HepG2 (cell line): ENCODE results near the gene EIF3A. TPM values are rescaled to one million over a fixed set of nuclear protein-coding genes. Genes with fewer than 3 reads are reported as not detected.
A peak's percentile ranks its signal among the peaks of the same experiment; 100 is the strongest.

Experiments used
- HDAC1 ChIP-seq: sonication (generic); formaldehyde crosslinking; IDR thresholded peaks from 2 replicates; pipeline ENCODE4 v1.5.1; 2020; ENCODE audit warnings: mild to moderate bottlenecking, missing genetic modification reagents
- HINFP ChIP-seq: sonication (generic); formaldehyde crosslinking; IDR thresholded peaks from 2 replicates; pipeline ENCODE4 v1.4.0; 2020; ENCODE audit warnings: low read depth, mild to moderate bottlenecking, missing genetic modification reagents
- KAT2B ChIP-seq: fragments of 150-350 bp; IDR thresholded peaks from 2 replicates; pipeline ENCODE4 v1.6.1; 2014; ENCODE audit warnings: low read depth, low read length, borderline replicate concordance
- KMT2B ChIP-seq: IDR thresholded peaks from 2 replicates; pipeline ENCODE4 v1.6.1; 2016; ENCODE audit warnings: missing genetic modification reagents, missing compliant biosample characterization
- LRRFIP1 ChIP-seq: sonication (generic); formaldehyde crosslinking; conservative IDR thresholded peaks from 2 replicates; pipeline ENCODE4 v1.4.0; 2020; ENCODE audit warnings: missing genetic modification reagents
- MAX ChIP-seq: IDR thresholded peaks from 2 replicates; pipeline ENCODE4 v1.6.1; 2012; ENCODE audit warnings: inconsistent platforms
- PAX8 ChIP-seq: sonication (generic); formaldehyde crosslinking; IDR thresholded peaks from 2 replicates; pipeline ENCODE4 v1.8.0; 2022; ENCODE audit warnings: mild to moderate bottlenecking, missing genetic modification reagents, borderline replicate concordance
- RXRA ChIP-seq: sonication (generic); formaldehyde crosslinking; IDR thresholded peaks from 2 replicates; pipeline ENCODE4 v1.5.1; 2020; ENCODE audit warnings: missing genetic modification reagents
- TAF15 ChIP-seq: fragments of 200-400 bp; formaldehyde crosslinking; IDR thresholded peaks from one replicate; pipeline ENCODE4 v1.6.1; 2018; ENCODE audit warnings: mild to moderate bottlenecking, low read depth, low read length; ENCODE audit not compliant: poor library complexity, severe bottlenecking
- THAP9 ChIP-seq: sonication (generic); formaldehyde crosslinking; IDR thresholded peaks from 2 replicates; pipeline ENCODE4; 2020; ENCODE audit warnings: missing genetic modification reagents, mild to moderate bottlenecking, borderline replicate concordance
- ZBTB33 ChIP-seq: sonication (generic); formaldehyde crosslinking; IDR thresholded peaks from 2 replicates; pipeline ENCODE4 v1.4.0; 2020; ENCODE audit warnings: missing genetic modification reagents
- ZFP1 ChIP-seq: IDR thresholded peaks from 2 replicates; pipeline ENCODE4 v1.6.1; 2016
- ZNF468 ChIP-seq: sonication (generic); formaldehyde crosslinking; IDR thresholded peaks from 2 replicates; pipeline ENCODE4 v1.8.0; 2022; ENCODE audit warnings: mild to moderate bottlenecking, moderate library complexity, missing genetic modification reagents
- ZNF546 ChIP-seq: sonication (generic); formaldehyde crosslinking; conservative IDR thresholded peaks from 2 replicates; pipeline ENCODE4 v1.8.1; 2023; ENCODE audit warnings: mild to moderate bottlenecking, missing genetic modification reagents
- ZNF558 ChIP-seq: sonication (generic); formaldehyde crosslinking; IDR thresholded peaks from 2 replicates; pipeline ENCODE4 v1.9.0; 2022; ENCODE audit warnings: mild to moderate bottlenecking, missing genetic modification reagents, borderline replicate concordance
- ZNF567 ChIP-seq: sonication (generic); formaldehyde crosslinking; IDR thresholded peaks from 2 replicates; pipeline ENCODE4 v1.8.1; 2023; ENCODE audit warnings: mild to moderate bottlenecking, missing genetic modification reagents, borderline replicate concordance
- ZNF570 ChIP-seq: sonication (generic); formaldehyde crosslinking; IDR thresholded peaks from 2 replicates; pipeline ENCODE4 v1.4.0; 2020; ENCODE audit warnings: mild to moderate bottlenecking, missing genetic modification reagents, borderline replicate concordance
- ZNF768 ChIP-seq: sonication (generic); formaldehyde crosslinking; IDR thresholded peaks from 2 replicates; pipeline ENCODE4 v1.4.0; 2020; ENCODE audit warnings: missing genetic modification reagents
- ZNF839 ChIP-seq: sonication (generic); formaldehyde crosslinking; IDR thresholded peaks from 2 replicates; pipeline ENCODE4 v1.4.0; 2020; ENCODE audit warnings: missing genetic modification reagents, mild to moderate bottlenecking, borderline replicate concordance
- ZSCAN22 ChIP-seq: sonication (generic); formaldehyde crosslinking; IDR thresholded peaks from 2 replicates; pipeline ENCODE4 v1.4.0; 2020; ENCODE audit warnings: mild to moderate bottlenecking, missing genetic modification reagents
- polyA plus RNA-seq, 8 experiments: library from polyadenylated mRNA; depleted of rRNA in 3 of 8; stranded (reverse) in 7 of 8; unstranded in 1 of 8; fragments of >200 nt; fragmentation: Illumina TruSeq in 4 of 8; extraction: Trizol in 4 of 8; gene quantifications; 2 replicates each; pipeline versions ENCODE4 v1.2.1 to v1.2.3, GENCODE V29; 2011 to 2016; ENCODE audit warnings: low read depth in 4 of 8, missing spikeins in 1 of 8, mixed read lengths in 1 of 8; ENCODE audit not compliant: insufficient read depth in 1 of 8
- total RNA-seq, 5 experiments: library from RNA; depleted of rRNA; stranded (reverse); fragments of >200 nt; fragmentation: Illumina TruSeq; extraction: Trizol; gene quantifications; 2 replicates each; pipeline ENCODE4 v1.2.3, GENCODE V29; 2016; ENCODE audit warnings: low read depth in 1 of 5

Gene EIF3A
- total and polyA plus RNA-seq, 2 of the 13 experiments (the other 11 are each of a cell fraction or from before 2014, with no cell fraction given): 25.6 to 117 TPM

- TF ChIP-seq THAP9 (CRISPR knock-in tag) (no peak), RXRA (0 out of 2 replicates have a peak, but pooled peaks have one; percentile 6), ZNF558 (CRISPR knock-in tag) (peak; percentile 6; the same call in 1 of the 2 replicates), ZNF768 (CRISPR knock-in tag) (no peak; the same call in 1 of the 2 replicates), ZNF839 (no peak), KMT2B (0 out of 2 replicates have a peak, but pooled peaks have one; percentile 19), HINFP (CRISPR knock-in tag) (no peak), ZNF468 (CRISPR knock-in tag) (no peak), ZSCAN22 (CRISPR knock-in tag) (no peak), MAX (peak; percentile 89), ZNF570 (CRISPR knock-in tag) (no peak), KAT2B (no peak), TAF15 (peak; percentile 65), LRRFIP1 (CRISPR knock-in tag) (no peak), ZNF567 (CRISPR knock-in tag) (no peak), ZFP1 (CRISPR knock-in tag) (no peak), HDAC1 (CRISPR knock-in tag) (0 out of 2 replicates have a peak, but pooled peaks have one; percentile 32), PAX8 (no peak), ZNF546 (CRISPR knock-in tag) (no peak), ZBTB33 (no peak)
Observed at GRCh38 chr10:119030421-119031250, 50.0 kb downstream of the EIF3A start (continued).
